Subcutaneous adipose tissue (tissue), 4 donors: ENCODE measurements around the gene TENT4B. TPM values are rescaled to one million over a fixed set of nuclear protein-coding genes. Genes with fewer than 3 reads are reported as not detected.

Source experiments
- total RNA-seq, 4 donors: library from RNA; depleted of rRNA; stranded (reverse); fragments of >200 nt; gene quantifications; one replicate each; pipeline ENCODE4 v1.1.0, GENCODE V29; 2016
- TF ChIP-seq, protein P1 (sequence below): fragments of 450-650 bp; IDR thresholded peaks from one replicate; pipeline ENCODE4 v1.5.1; 2016; ENCODE audit warnings: low read depth, mild to moderate bottlenecking, control low read depth, antibody characterized with exemption, moderate library complexity

The TENT4B gene
- total RNA-seq, 4 donors from 2014 or later, result 12.4 to 14.3 (median 13.2) TPM

DNA sequence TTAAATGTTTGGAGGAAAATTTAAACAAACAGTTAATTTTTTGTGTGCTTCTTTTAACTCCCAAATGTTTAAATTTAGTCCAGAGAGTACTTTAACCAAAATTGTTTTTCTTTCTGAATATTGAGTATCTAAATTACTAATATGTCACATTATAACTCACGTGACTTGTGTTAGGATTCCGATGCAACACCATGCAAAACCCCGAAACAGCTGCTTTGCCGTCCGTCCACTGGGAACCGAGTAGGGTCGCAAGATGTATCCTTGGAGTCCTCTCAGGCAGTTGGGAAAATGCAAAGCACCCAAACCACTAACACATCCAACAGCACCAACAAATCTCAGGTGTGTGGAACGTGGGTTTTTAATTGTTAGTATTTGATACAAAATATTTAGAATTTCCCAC, 74.6 kb downstream of the TENT4B start:
- TF ChIP-seq, protein P1, sequence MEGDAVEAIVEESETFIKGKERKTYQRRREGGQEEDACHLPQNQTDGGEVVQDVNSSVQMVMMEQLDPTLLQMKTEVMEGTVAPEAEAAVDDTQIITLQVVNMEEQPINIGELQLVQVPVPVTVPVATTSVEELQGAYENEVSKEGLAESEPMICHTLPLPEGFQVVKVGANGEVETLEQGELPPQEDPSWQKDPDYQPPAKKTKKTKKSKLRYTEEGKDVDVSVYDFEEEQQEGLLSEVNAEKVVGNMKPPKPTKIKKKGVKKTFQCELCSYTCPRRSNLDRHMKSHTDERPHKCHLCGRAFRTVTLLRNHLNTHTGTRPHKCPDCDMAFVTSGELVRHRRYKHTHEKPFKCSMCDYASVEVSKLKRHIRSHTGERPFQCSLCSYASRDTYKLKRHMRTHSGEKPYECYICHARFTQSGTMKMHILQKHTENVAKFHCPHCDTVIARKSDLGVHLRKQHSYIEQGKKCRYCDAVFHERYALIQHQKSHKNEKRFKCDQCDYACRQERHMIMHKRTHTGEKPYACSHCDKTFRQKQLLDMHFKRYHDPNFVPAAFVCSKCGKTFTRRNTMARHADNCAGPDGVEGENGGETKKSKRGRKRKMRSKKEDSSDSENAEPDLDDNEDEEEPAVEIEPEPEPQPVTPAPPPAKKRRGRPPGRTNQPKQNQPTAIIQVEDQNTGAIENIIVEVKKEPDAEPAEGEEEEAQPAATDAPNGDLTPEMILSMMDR, result no peak

GRCh38 chr16:50228364-50228868, 75.3 kb downstream of the TENT4B start:
- TF ChIP-seq, protein P1, result no peak

GRCh38 chr16:50229149-50229726, 76.1 kb downstream of the TENT4B start:
- TF ChIP-seq, protein P1, result no peak

DNA sequence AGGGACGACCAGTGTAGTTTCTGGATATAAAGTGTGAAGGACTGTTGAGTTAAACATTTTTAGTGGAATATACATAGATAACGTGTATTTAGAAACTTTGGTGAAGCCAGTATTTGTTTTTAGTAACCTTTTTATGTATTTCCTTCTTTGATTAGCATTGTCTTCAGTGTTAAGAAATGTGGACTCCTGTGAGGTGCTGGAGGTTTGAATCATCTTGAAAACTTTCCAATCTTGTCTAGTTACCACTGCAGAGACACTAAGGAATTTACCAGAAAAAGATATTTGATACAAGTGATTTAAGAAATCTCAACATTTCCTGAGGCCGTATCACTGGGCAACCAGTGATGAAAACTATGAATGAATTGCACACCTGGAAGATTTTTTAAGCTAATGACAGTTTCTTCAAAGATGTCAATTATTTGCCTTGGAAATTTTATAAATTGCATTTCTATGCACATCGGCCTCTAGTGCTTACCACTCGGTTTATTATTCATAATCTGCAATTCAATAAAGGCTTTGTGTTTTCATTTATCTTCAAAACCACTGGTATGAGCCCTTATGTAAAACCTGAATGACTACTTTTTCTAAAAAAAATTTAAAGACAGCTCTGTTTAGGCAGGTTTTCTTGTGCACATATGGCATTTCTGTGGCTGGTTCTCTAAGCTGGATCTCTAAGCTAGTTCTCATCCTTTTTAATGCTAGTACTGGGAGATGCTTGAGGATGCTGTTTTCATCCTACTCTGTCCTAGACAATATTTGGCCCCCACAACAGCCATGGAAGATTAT, 81.9 kb downstream of the TENT4B start:
- TF ChIP-seq, protein P1, result no peak

DNA sequence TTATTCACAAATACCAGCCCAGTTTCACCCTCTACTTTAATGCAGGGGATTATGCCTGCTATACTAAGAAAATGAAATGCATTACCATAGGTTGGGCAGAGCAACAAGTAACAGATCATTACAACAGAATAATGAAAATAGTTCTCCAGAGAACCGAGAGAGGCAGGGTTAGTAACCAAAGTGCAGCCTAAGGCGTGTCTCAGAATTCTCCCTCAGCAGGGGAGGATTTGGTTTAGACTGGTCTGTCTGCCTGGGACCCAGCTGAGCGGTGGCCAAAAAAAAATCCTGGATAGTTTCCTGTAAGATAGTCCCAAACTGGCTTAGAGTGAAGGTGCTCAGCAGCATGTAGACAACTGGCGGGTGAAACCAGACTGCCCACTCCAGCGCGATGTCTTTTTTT, 82.5 kb downstream of the TENT4B start:
- TF ChIP-seq, protein P1, result no peak

GRCh38 chr16:50238314-50238713, 85.2 kb downstream of the TENT4B start:
- TF ChIP-seq, protein P1, result no peak

GRCh38 chr16:50238868-50239301, 85.8 kb downstream of the TENT4B start:
- TF ChIP-seq, protein P1, result no peak
